Endodermal cell (in vitro differentiated cells): ENCODE results near the gene MRTFB. TPM values are rescaled to one million over a fixed set of nuclear protein-coding genes. Genes with fewer than 3 reads are reported as not detected.

Source experiments
- DNase-seq: peaks from one replicate; pipeline ENCODE4 v3.0.0-alpha.2; 2017
- H3K27ac ChIP-seq: 2 replicates; pipeline ENCODE4 v1.5.1; 2013; ENCODE audit warnings: mild to moderate bottlenecking, low read depth, low read length, moderate library complexity
- H3K27me3 ChIP-seq: 2 replicates; pipeline ENCODE4 v1.6.1; 2013; ENCODE audit warnings: mild to moderate bottlenecking, low read length, moderate library complexity; ENCODE audit not compliant: insufficient read depth, control insufficient read depth, poor library complexity, severe bottlenecking
- H3K36me3 ChIP-seq: 2 replicates; pipeline ENCODE4 v1.7.0; 2013; ENCODE audit warnings: mild to moderate bottlenecking, low read length, moderate library complexity; ENCODE audit not compliant: control insufficient read depth, insufficient read depth
- H3K4me1 ChIP-seq: one replicate; pipeline ENCODE4 v1.7.0; 2013; ENCODE audit warnings: low read length; ENCODE audit not compliant: control insufficient read depth, insufficient read depth
- H3K4me3 ChIP-seq: 2 replicates; pipeline ENCODE4 v1.5.1; 2013; ENCODE audit warnings: mild to moderate bottlenecking, low read length, moderate library complexity
- H3K9ac ChIP-seq: 2 replicates; pipeline ENCODE4 v1.6.1; 2013; ENCODE audit warnings: mild to moderate bottlenecking, low read length, moderate library complexity; ENCODE audit not compliant: poor library complexity, severe bottlenecking; ENCODE audit errors: extremely low read depth
- H3K9me3 ChIP-seq: 2 replicates; pipeline ENCODE4 v1.6.1; 2013; ENCODE audit warnings: mild to moderate bottlenecking, low read length, moderate library complexity; ENCODE audit not compliant: control insufficient read depth
- H3K27ac Mint-ChIP-seq: 2 replicates; pipeline ENCODE4 v1.8.0; 2020; ENCODE audit warnings: mixed read lengths
- H3K27me3 Mint-ChIP-seq: 2 replicates; pipeline ENCODE4 v1.8.0; 2021; ENCODE audit warnings: mild to moderate bottlenecking, mixed read lengths; ENCODE audit not compliant: insufficient read depth
- H3K36me3 Mint-ChIP-seq: 2 replicates; pipeline ENCODE4 v1.8.0; 2020; ENCODE audit warnings: low read depth, mixed read lengths
- H3K4me1 Mint-ChIP-seq: 2 replicates; pipeline ENCODE4 v1.8.0; 2020; ENCODE audit warnings: mixed read lengths
- H3K4me3 Mint-ChIP-seq: 2 replicates; pipeline ENCODE4 v1.8.0; 2020; ENCODE audit warnings: mild to moderate bottlenecking, moderate library complexity, mixed read lengths
- H3K9me3 Mint-ChIP-seq: 2 replicates; pipeline ENCODE4 v1.8.0; 2020; ENCODE audit warnings: mild to moderate bottlenecking, mixed read lengths
- CTCF ChIP-seq: fragments of 200-600 bp; sonication (generic); conservative IDR thresholded peaks from 2 replicates; pipeline ENCODE4 v1.5.0; 2021; ENCODE audit warnings: antibody characterized with exemption, mild to moderate bottlenecking
- WGBS, 2 experiments: methylation state at CpG; one replicate each; pipeline versions ENCODE4 v1.1.5 to v1.1.7; 2013; ENCODE audit warnings: missing lambda C conversion rate in 2 of 2, mixed read lengths in 1 of 2; ENCODE audit not compliant: insufficient coverage in 1 of 2, insufficient read length in 1 of 2; 5-methylcytosine and 5-hydroxymethylcytosine counted together
- total RNA-seq, 2 donors: library from RNA; stranded (reverse); fragmentation: NEBNext Ultra II Directional in 1 of 2; extraction: Animal tissue kit (Norgen Biotek cat#: 25700) in 1 of 2; gene quantifications; 2 replicates in 1 of 2; 3 replicates in 1 of 2; pipeline ENCODE4 v1.2.1, GENCODE V29; 2021

The MRTFB gene
- total RNA-seq, 2 donors from 2014 or later = 49.4 to 58.6 TPM

DNA sequence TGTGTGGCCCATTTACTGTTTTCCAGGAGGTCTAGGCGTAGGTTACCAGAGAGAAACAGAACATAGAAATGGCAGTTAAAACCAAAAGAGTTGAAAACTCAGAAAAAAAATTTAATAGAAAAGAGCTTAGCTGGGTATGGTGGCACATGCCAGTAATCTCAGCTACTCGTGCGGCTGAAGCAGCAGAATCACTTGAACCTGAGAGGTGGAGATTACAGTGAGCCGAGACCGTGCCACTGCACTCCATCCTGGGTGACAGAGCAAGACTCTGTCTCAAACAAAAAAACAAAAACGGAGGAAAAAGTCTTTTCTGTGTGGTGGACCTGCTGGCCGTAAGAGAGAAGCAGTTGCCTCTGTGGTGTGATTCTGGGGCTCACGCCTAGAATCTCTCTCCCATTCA, 35.8 kb downstream of the MRTFB start:
- TF ChIP-seq CTCF = no peak
- peaks cover 32% of the 10 kb centered on the region for H3K4me1 Mint-ChIP-seq
- H3K27me3 Mint-ChIP-seq = no peaks in the 10 kb centered on the region
- no peaks in the 10 kb centered on the region for H3K4me1 ChIP-seq
- H3K27me3 ChIP-seq = no peaks in the 10 kb centered on the region
- no peaks in the 10 kb centered on the region for H3K36me3 ChIP-seq
- no peak overlapping the region for H3K4me3 ChIP-seq
- H3K9me3 Mint-ChIP-seq = no peaks in the 10 kb centered on the region
- no peaks in the 10 kb centered on the region for H3K9me3 ChIP-seq
- H3K4me3 Mint-ChIP-seq = no peak overlapping the region
- no peak for DNase-seq
- no peaks in the 10 kb centered on the region for H3K36me3 Mint-ChIP-seq
- no peak overlapping the region for H3K27ac ChIP-seq
- WGBS, 2 experiments = 81 to 93% methylated on average over 3 to 8 of the region's 8 CpGs
- H3K27ac Mint-ChIP-seq = no peak overlapping the region
- no peak overlapping the region for H3K9ac ChIP-seq

- H3K4me3 ChIP-seq = no peak overlapping the region
- H3K36me3 ChIP-seq = no peaks in the 10 kb centered on the region
- H3K9ac ChIP-seq = no peak overlapping the region
- no peaks in the 10 kb centered on the region for H3K9me3 ChIP-seq
- no peaks in the 10 kb centered on the region for H3K4me1 ChIP-seq
- H3K27me3 ChIP-seq = no peaks in the 10 kb centered on the region
- Mint-ChIP-seq H3K27me3 (no peaks in the 10 kb centered on the region), H3K36me3 (no peaks in the 10 kb centered on the region), H3K27ac (no peak overlapping the region), H3K9me3 (no peaks in the 10 kb centered on the region), H3K4me3 (no peak overlapping the region), H3K4me1 (peaks cover 20% of the 10 kb centered on the region)
- H3K27ac ChIP-seq = no peak overlapping the region
- no peak for DNase-seq
- TF ChIP-seq CTCF = no peak
- 94 to 96% methylated on average over 4 to 7 of the region's 7 CpGs for WGBS, 2 experiments
Measured at GRCh38 chr16:14109077-14109775, 38.1 kb downstream of the MRTFB start.

GRCh38 chr16:14109782-14110727, 38.9 kb downstream of the MRTFB start:
- Mint-ChIP-seq H3K4me1 (peaks cover 20% of the 10 kb centered on the region), H3K4me3 (no peak overlapping the region), H3K9me3 (no peaks in the 10 kb centered on the region), H3K27ac (no peak overlapping the region), H3K27me3 (no peaks in the 10 kb centered on the region), H3K36me3 (no peaks in the 10 kb centered on the region)
- 70 to 94% methylated on average over 1 to 3 of the region's 3 CpGs for WGBS, 2 experiments
- DNase-seq = no peak
- no peak for TF ChIP-seq CTCF
- Histone ChIP-seq H3K4me1 (no peaks in the 10 kb centered on the region), H3K27ac (no peak overlapping the region), H3K9ac (no peak overlapping the region), H3K36me3 (no peaks in the 10 kb centered on the region), H3K9me3 (no peaks in the 10 kb centered on the region), H3K4me3 (no peak overlapping the region), H3K27me3 (no peaks in the 10 kb centered on the region)
